Measurements from ENCODE around the gene INTS7.

DNA sequence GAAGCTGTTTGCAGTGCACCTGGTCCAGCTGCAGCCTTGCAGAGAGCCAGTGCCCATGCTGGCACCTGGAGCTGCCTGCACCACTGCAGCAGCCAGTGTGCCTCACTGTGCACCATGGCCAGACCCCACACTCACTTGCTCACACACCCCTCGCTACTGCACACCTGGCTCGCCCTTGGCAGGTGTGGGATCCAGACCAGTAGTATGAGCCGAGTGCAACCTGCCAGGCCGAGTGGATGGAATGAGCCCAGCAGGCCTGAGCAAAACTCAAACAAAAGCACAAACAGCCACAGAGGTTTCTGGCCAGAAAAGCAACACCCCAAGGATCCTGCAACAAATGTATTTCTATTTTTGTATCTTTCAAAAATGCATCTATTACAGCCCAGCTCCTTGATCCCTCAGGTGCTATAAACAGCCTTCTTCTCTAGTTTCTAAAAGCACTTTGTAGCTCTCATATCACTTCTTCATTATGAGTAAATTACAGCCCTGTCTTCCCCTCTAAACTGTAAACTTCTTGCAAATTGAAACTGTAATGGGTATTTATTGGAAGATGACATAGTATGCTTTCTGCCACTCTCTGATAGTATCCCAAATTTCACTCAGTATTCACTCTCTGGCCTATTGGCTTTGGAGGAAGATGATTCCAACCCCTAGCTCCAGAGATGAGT is 132.6 kb downstream of the INTS7 start:
- TF ChIP-seq, protein P1, sequence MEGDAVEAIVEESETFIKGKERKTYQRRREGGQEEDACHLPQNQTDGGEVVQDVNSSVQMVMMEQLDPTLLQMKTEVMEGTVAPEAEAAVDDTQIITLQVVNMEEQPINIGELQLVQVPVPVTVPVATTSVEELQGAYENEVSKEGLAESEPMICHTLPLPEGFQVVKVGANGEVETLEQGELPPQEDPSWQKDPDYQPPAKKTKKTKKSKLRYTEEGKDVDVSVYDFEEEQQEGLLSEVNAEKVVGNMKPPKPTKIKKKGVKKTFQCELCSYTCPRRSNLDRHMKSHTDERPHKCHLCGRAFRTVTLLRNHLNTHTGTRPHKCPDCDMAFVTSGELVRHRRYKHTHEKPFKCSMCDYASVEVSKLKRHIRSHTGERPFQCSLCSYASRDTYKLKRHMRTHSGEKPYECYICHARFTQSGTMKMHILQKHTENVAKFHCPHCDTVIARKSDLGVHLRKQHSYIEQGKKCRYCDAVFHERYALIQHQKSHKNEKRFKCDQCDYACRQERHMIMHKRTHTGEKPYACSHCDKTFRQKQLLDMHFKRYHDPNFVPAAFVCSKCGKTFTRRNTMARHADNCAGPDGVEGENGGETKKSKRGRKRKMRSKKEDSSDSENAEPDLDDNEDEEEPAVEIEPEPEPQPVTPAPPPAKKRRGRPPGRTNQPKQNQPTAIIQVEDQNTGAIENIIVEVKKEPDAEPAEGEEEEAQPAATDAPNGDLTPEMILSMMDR (conservative IDR thresholded peaks at IDR 0.05 in 1 of 2, IDR thresholded peaks at IDR 0.05 in 1 of 2; ENCODE audit: extremely low read depth in 1 of 2, insufficient read depth in 1 of 2, low read depth in 1 of 2, low read length in 2 of 2) = no peak
- TF ChIP-seq EZH2 (IDR thresholded peaks at IDR 0.05; ENCODE audit: borderline replicate concordance, low read length) = no peak
